ENCODE measurements around the gene VPS72. TPM values are rescaled to one million over a fixed set of nuclear protein-coding genes. Genes with fewer than 3 reads are reported as not detected.

VPS72 gene
- total and polyA plus RNA-seq, 9 of the 15 experiments (the other 6 are each of a cell fraction or from before 2014, with no cell fraction given), result 7.2 to 131 (median 75.7) TPM

DNA sequence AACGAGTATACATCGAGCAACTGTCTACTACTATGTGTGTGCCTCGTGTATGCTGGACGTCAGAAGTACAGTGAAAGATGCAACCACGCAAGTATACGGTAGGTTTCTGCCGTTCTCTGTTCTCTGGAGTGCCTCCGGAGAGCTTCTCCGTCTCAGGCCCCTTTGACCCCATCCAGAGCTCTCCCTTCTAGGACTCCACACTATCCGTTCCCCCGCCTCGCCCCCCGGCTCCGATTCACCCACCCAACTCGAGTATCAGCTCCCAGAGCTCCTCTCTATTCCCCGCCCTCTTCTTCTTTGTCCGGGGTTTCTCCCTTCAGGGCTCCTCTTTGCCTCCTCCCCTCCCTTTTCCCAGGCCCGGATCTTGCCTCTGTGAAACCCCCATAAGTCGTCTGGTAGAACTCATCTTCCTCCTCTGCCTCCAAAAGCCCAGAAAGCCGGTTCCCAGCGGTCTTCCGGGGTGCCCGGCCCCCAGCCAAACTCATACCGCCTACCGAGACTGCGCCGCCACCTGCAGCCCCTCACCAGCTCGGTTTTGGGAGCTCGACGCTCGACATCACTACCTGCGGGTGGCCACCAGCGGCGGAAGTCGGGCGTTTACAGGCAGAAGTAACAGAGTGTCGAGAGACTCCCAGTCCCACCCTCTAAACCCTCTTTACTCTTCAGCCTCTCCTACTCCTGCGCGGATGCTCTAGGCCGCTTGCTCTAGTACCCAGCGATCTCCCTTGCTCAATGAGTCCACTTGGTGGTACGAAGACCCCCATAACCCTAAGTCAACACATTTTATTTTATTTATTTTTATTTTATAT, at the start of gene VPS72 (continued):
- TF ChIP-seq LCOR (CRISPR knock-in tag; IDR thresholded peaks at IDR 0.05) (peak; percentile 99), RNF2 (IDR thresholded peaks at IDR 0.05) (peak; percentile 71), ZBTB17 (CRISPR knock-in tag; IDR thresholded peaks at IDR 0.05) (peak; percentile 100), NRF1 (conservative IDR thresholded peaks at IDR 0.05 in 1 of 2, IDR thresholded peaks at IDR 0.05 in 1 of 2) (peak; percentile 70 to 78), AFF1 (IDR thresholded peaks at IDR 0.05; ENCODE audit: low read depth in 1 of 2, partially characterized antibody in 2 of 2) (peak in 1 of 2 experiments; percentile 67), POLR2G (IDR thresholded peaks at IDR 0.05; ENCODE audit: low read depth, low read length) (peak; percentile 89), HDAC1 (IDR thresholded peaks at IDR 0.05) (peak in 1 of 2 experiments; percentile 67; a peak in 2 of 4 replicates)
- TF ChIP-seq, protein P1, sequence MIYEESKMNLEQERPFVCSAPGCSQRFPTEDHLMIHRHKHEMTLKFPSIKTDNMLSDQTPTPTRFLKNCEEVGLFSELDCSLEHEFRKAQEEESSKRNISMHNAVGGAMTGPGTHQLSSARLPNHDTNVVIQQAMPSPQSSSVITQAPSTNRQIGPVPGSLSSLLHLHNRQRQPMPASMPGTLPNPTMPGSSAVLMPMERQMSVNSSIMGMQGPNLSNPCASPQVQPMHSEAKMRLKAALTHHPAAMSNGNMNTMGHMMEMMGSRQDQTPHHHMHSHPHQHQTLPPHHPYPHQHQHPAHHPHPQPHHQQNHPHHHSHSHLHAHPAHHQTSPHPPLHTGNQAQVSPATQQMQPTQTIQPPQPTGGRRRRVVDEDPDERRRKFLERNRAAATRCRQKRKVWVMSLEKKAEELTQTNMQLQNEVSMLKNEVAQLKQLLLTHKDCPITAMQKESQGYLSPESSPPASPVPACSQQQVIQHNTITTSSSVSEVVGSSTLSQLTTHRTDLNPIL (CRISPR knock-in tag; IDR thresholded peaks at IDR 0.05), result no peak

Data from K562 (cell line).